Stimulated activated CD8-positive, alpha-beta memory T cell treated with anti-CD3 and anti-CD28 coated beads, Interleukin-7, amount 100 ng/mL, for 24 hours (primary cell): ENCODE measurements around the gene VWC2L.

ENCODE experiments used
- DNase-seq: peaks from one replicate; pipeline ENCODE4 v3.0.0-alpha.2; 2020; ENCODE audit warnings: low read depth

VWC2L gene

DNA sequence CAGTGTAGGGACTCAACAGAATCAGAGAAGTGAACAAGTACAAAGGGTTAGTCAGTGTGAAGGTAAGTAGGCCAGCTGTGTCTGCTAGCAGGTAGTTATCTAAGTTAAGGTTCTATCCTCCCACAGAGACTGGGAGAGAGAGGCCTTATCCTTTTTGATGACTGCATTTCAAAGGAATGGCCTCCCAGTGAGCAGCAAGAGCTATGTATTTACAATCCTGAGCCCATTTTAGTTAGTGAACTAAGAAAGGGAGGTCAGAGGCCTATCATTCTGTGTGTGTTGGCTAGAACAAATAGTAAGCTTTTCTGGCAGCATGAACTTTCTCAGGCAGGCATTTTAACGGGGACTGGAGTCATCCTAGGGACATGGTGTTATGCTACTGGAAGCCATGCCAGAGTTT is 182.9 kb downstream of the VWC2L start:
- no peak for DNase-seq

- DNase-seq: no peak
These were observed 191.2 kb downstream of the VWC2L start for GRCh38 chr2:214601852-214602633.

DNA sequence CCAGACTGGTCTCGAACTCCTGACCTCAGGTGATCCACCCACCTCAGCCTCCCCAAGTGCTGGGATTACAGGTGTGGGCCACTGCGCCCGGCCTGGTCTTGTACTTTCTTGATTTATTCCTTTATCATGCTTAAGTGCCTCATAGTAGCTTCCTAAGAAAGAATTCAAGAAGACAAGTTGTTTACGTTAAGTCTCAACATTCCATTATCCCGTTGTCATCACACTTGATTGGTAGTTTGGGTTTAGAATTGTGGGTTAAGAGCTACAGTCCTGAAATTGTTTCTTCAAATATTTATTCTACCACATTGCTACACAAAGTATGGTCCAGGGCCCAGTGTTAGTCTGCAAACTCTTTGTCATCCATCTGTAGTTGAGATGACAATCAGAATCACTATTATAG is 194.0 kb downstream of the VWC2L start:
- no peak for DNase-seq

DNA sequence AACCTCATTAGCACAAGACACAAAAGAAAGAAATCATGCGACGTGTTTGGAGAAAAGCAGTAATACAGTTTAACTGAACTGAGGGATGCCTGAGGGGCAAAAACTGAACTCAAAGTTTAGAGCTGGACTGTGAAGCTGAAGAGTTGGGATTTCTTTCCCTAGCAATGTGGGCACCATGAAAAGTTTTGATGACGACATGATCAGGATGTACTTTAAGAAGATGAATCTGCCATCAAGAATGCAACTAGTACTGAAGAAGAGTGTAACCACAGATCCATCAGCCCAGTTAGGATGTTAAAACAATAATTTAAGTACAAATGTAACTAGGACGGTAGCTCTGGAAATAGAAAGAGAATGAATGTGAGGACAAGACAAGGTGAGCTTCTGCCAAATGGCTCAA is 196.2 kb downstream of the VWC2L start:
- DNase-seq: no peak

GRCh38 chr2:214611015-214611414 is 200.2 kb downstream of the VWC2L start:
- DNase-seq: no peak

- DNase-seq: no peak
These were observed 213.4 kb downstream of the VWC2L start for GRCh38 chr2:214624166-214624760.

DNA sequence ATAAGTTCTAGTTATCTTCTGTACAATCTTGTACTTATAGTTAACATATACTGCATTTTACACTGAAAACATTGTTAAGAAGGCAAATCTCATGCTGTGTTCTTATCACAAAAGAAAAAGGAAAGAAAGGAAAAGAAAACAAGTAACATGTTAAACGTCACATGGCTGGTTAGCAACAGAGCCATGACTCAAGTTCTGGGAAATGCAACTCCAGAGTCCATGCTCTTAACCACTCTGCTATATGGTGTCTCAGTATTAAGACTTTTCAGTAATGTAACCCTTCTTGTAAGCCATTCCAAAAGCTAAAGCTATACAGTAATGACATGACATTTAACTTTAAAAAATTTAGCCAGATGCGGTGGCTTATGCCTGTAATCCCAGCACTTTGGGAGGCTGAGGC is 217.2 kb downstream of the VWC2L start:
- no peak for DNase-seq
